Glomerular visceral epithelial cell (primary cell): ENCODE results near the gene S100A4.
"Not testable (repeated sequence)": the region's sequence is repeated elsewhere in the genome, so short reads cannot be mapped to it uniquely, and the experiment has no call there.

ENCODE experiments used
- DNase-seq: peaks from one replicate; pipeline ENCODE4 v3.0.0-alpha.2; 2016; ENCODE audit errors: extremely low spot score

S100A4 gene

GRCh38 chr1:153545067-153546055 lies at the start of gene S100A4:
Gene S100A4, minus strand, starts transcription at chr1:153545806. Its CDS starts 1,012 bp downstream, at chr1:153544794.
- DNase-seq: peak; percentile 90

GRCh38 chr1:153592748-153593147 lies 47.1 kb upstream of the S100A4 start:
- DNase-seq: no peak

DNA sequence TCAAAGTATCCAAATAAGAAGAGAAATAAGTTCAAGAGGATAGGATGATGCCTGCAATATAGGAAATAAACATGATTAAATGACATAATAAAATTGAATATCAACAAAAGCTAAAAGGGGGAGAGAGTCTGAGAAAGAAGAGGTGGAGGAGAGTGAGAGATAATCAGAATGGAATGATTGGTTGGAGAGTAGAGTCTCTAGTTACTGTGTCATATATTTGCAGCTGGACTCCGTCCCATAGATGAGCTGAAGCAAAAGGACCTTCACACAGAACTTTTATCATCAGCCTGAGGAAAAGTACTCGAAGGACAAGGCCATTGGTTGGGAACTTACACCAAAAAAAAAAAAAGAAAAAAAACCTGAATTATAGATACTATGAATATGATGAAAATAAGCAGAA lies 42.9 kb upstream of the S100A4 start:
- no peak for DNase-seq

DNA sequence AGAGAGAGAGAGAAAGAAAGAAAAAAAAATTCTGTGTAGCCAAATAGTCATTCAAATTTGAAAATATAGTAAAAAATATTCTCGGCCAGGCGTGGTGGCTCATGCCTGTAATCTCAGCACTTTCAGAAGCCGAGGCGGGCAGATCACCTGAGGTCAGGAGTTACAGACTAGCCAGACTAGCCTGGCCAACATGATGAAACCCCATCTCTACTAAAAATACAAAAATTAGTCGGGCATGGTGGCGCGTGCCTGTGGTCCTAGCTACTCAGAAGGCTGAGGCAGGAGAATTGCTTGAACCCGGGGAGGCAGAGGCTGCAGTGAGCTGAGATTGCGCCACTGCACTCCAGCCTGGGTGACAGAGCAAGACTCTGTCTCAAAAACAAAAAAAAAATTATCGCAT lies 42.4 kb upstream of the S100A4 start:
- DNase-seq: not testable (repeated sequence)

DNA sequence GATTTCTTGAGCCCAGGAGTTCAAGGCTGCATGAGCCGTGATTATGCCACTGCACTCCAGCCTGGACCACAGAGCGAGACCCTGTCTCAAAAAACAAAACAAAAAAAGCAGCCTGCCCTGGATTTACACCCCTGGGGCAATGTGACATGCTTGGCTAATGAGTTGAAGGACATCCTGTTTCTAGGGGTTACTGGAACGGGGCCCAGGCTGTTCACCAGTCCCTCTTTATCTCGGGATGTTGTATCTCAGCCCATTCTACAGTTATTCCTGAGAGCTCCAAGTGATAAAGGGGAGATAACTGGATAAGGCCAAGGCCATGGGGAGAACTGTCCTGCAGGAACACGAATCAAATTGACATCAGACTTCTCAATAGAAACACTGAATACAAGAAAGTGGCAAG lies 41.7 kb upstream of the S100A4 start:
- DNase-seq: no peak

DNA sequence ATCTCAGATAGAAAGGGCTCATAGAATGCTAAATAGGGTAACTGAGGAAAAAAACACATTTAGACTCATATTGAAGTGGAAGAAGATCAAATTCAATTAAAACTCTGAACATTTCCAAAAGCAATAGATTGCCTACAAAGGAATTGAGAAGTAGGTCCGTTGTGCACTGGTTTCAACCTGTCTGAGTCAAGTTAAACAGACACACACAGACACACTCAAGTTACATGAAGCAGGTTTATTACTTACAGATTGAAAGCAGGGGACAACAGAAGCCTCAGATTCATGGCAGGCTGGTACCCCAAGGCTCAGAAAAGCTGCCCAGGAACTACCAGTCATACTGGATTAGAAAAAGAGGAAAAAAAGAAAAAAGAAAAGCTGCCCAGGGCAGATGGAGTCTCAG lies 40.7 kb upstream of the S100A4 start:
- no peak for DNase-seq

- DNase-seq: no peak
Measured at GRCh38 chr1:153585006-153585405, 39.4 kb upstream of the S100A4 start.

GRCh38 chr1:153583976-153584375 lies 38.4 kb upstream of the S100A4 start:
- DNase-seq: no peak

DNA sequence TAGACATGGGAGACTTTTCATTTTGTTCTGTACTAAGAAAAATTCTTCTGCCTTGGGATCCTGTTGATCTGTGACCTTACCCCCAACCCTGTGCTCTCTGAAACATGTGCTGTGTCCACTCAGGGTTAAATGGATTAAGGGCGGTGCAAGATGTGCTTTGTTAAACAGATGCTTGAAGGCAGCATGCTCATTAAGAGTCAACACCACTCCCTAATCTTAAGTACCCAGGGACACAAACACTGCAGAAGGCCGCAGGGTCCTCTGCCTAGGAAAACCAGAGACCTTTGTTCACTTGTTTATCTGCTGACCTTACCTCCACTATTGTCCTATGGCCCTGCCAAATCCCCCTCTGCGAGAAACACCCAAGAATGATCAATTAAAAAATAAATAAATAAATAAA lies 37.9 kb upstream of the S100A4 start:
- DNase-seq: not testable (repeated sequence)

GRCh38 chr1:153582836-153583235 lies 37.2 kb upstream of the S100A4 start:
- not testable (repeated sequence) for DNase-seq

DNA sequence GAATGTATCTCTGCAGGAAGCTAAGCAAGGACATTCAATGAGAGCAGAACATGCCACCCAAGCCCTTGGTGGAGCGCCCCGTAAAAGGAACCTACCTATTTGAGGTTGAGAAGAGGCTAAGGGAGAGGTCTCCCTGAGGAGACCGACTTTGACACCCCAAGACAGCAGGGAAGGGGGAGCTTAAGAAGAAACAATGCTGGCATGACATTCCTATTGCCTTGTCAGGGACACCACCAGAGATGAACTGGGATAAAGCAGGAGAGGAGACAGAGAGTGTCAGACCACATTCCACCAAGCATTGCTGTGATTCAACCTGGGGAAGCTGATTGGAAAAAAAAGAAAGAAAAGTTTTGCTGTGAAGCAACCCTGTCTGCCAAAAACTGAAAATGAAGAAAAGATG lies 33.3 kb upstream of the S100A4 start:
- DNase-seq: no peak

DNA sequence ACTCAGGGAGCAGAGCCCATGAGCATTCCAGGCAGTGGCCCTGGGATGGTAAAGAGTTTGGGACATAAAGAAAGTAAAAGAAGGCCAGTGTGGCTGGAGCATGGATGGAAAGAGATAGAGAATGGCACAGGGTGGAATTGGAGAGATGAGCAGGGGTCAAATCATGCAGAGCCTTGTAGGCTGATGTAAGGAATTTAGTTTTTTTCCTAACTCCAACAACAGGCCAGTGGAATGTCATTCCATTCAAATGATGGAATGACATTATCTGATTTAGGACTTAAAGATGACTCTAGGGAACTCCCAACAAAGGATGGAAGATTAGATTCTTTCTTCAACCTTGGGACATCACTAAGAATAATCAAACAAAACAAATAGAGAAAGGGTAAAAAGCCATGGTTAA lies 32.9 kb upstream of the S100A4 start:
- DNase-seq: no peak

- no peak for DNase-seq
Measured at GRCh38 chr1:153577624-153578051, 32.0 kb upstream of the S100A4 start.

GRCh38 chr1:153577138-153577537 lies 31.5 kb upstream of the S100A4 start:
- no peak for DNase-seq

- DNase-seq: not testable (repeated sequence)
Measured at GRCh38 chr1:153575497-153575896, 29.9 kb upstream of the S100A4 start.

DNA sequence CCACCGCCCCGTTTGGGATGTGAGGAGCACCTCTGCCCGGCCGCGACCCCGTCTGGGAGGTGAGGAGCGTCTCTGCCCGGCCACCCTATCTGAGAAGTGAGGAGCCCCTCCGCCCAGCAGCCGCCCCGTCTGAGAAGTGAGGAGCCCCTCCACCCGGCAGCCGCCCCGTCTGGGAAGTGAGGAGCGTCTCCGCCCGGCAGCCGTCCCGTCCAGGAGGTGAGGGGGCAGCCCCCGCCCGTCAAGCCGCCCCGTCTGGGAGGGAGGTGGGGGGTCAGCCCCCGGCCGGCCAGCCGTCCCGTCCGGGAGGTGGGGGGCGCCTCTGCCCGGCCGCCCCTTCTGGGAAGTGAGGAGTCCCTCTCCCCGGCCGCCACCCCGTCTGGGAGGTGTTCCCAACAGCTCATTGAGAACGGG lies 29.5 kb upstream of the S100A4 start:
- DNase-seq: not testable (repeated sequence)

DNA sequence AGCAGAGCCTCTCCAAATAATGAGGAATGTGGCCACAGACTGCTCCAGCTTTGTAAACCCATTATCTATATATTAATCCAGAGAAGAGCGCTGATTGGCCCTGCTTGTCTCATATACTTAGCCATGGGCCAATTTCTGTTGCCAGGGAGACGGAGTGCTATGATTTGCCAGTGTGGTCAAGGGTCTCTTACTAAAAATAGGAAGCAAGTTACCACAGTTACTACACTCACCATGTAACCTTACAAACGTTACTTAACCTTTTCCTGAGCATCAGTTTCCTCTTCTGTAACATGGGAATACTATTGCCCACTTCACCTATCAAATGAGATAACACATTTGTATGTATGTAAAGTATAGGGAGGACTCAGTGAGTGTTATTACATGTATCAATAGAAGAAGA lies 27.7 kb upstream of the S100A4 start:
- no peak for DNase-seq

GRCh38 chr1:153572569-153573015 lies 27.0 kb upstream of the S100A4 start:
- DNase-seq: peak; percentile 88

GRCh38 chr1:153571706-153572105 lies 26.1 kb upstream of the S100A4 start:
- DNase-seq: no peak

DNA sequence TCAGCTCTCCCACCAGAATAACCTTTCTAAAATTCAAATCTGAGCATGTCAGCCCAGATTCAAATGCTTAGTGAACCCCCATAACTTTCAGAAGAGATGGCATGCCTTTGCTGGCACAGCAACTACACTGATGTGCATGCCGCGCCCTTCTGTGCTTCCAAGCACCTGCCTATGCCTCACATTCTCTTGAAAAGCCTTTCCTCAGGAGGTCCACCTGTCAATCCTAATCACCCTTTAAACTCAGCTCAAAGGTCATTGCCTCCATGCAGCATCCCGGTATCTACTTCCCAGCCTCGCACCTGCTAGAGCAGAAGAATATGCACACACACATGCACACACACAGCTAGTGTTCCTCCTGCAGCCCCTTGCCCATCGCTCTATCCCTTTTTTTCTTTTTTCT lies 25.3 kb upstream of the S100A4 start:
- DNase-seq: no peak

- DNase-seq: no peak
Measured at GRCh38 chr1:153569465-153569864, 23.9 kb upstream of the S100A4 start.

DNA sequence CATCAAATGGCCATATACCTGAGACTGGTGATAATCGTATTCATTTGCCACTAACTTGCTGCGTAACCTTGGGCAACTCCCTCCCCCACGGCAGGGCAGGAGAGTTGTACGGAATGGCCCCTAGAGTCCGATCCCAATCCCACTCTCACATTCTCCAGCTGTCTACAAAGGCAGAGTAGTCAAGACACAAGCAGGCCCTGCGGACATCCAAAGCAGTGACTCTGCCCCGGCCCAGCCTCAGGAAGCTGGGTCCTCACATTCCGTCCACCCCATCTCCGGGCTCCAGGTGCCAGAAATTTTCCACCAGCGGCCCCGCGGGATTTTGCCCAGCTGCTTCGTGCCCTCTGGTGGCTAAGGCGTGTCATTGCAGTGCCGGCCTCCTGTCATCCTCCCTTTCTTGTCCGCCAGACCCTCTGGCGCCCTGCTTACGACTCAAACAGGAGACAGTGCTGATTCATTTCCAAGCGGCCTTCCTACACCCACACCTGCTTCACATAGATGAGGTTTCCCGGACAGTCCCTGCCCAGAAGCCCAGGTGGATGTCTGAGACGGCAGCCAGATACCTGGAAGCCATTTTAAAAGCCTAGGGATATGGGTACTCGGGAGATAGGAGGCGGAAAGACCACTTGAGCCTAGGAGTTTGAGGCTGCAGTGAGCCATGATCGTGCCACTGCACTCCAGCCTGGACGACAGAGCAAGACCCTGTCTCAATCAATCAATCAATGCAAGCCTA lies 22.9 kb upstream of the S100A4 start:
- DNase-seq: peak; percentile 93
